Stimulated activated CD4-positive, alpha-beta T cell treated with anti-CD3 and anti-CD28 coated beads, Interleukin-4, amount 100 ng/mL, for 1 hour (primary cell): ENCODE measurements around the gene PIP5K1C.

Source experiments
- DNase-seq: peaks from one replicate; pipeline ENCODE4 v3.0.0-alpha.2; 2020

PIP5K1C gene

DNA sequence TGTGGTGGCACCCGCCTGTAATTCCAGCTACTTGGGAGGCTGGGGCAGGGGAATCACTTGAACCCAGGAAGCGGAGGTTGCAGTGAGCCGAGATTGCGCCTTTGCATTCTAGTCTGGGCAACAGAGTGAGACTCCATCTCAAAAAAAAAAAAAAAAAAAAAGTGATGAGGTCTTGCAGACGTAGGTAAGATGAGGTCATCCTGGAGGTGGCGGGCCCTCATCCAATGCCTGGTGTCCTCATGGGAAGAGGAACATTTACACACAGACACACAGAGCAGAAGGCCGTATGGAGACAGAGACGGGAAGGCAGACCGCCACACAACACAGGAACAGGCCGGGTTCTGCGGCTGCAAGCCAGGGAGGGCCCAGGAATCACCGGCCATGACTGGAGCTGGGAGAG lies 78.0 kb downstream of the PIP5K1C start:
- no peak for DNase-seq

DNA sequence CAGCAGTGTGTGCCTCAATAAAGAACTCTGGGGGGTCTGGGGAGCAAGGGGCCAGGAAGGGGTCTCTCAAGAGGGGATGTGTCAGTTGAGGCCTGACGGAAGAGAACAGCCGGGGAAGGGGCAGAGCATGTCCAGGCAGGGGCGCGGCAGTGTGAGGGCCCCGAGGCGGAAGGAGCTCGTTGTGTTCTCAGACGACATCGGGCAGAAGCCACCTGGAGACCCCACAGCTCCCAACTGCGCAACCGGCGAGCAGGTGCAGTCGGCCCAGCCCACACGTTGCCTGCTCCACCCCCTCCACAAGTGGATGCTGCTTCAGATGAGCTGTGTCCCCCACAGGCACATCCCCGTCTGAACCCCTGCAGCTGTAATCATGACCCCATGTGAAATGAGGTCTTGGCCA lies 78.6 kb downstream of the PIP5K1C start:
- no peak for DNase-seq

DNA sequence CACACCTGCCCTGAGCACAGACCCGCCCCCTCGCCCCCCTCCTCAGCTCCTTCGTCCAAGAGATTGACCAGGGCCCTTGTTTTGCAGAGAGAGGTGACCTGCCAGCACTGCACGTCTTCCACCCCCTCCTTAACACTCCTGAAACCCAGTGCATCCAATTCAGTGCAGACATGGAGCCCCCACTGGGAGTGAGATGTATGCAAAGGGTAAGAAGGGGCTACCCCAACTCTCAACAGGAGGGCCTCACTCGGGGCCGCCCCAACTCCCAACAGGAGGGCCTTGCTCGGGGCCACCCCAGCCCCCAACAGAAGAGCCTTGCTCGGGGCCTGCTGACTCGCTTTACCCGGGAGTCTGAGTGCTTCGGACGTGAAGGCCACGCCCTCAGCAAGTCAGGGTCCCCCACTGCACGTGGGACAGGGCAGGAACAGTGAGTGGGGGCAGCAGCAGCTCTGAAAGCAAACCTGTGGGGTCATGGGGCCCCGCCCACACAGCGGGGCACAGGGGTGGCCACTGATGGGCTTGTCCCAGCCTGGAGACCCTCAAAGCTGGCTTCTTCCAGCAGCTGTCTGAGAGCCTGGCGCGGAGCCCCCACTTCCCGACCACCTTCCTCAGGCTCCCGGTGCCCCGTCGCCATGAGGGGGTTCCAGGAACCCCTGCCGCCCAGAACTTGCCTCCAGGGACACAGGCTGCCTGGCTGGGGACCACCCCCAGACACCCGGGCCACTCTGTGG lies 79.3 kb downstream of the PIP5K1C start:
- no peak for DNase-seq

DNA sequence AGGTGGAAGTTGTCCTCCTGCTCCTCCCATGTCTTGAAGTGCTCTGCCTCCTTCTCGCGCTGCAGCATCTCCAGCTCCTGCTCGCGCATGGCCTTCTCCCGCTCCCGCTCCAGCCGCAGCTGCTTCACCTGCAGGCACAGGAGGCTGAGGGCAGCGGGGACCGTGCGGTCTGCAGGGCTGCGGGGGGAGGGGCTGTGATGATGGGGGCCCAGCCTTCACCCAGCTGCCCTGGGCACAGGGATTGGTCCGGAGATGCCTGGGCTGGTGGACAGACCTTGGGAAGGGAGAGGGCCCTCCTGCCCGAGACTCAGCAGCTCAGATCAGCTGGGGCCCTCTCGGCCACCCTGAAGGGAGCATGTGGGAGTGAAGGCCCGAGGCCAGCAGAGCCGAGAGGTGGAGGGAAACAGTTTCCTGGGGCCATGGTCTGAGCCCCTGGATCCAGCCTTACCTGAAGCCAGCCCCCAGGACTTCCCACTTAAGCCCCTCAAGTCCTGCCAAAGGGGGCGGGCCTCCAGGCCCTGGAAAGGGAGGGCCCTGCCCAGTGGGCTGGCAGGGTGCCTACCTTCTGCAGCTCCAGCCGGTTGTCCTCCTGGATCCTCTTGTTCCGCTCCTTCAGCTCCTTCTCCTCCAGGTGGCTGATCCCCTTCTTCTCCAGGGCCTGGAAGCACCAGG lies 80.0 kb downstream of the PIP5K1C start:
- DNase-seq, result no peak

DNA sequence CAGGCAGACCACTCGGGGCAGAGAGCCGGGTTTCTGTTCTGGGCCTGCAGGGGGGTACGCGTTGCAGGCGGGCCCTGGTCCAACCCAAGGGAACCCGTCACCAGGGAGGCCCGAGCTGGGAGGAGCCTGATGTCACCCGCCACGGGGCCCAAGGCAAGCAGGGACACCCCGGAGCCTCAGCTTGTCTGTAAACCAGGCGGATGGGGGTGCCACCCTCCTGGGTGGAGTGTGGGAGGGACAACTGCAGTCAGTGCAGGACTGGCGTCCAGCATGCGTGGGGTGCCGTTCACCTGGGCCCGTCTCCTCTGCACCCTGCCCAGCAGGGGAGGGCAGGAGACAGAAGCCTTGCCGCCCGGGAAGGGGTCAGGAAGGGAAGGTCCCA lies 80.6 kb downstream of the PIP5K1C start:
- DNase-seq, result no peak

DNA sequence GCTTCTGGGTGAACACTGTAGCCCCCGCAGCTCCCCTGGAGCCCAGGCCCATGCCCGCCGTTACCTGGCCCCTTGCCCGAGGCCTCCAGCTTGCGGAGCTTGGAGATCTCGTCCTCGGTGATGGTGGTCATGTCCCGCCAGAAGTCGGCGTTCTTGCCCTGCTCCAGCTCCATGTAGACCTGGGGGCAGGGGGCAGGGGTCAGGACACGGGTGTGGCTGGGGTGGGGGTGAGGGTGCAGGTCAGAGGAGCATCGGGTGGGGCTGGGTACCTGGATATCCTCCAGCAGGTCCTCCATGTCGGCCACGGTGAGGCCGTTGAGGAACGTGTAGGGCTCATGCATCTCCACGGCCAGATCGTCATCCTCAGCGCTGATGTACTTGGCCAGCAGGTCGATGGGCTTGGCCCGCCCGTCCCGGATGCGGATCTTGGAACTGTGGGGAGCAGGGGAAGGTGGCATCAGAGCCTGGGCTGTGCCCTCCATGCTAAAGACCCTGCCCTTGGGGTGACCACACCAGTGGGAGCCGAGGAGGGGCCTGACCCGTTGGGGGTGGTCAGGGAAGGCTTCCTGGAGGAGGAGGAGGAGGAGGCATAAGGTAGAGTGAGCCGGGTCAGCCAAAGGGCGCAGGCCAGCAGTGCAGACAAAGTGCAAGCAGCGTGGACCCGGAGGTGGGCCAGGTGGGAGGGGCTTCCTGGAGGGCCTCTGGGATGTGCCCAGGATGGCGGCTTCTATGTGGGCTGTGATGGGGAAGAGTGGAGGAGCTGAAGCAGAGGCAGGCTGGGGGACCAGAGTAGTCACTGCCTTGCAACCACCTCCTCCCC lies 81.2 kb downstream of the PIP5K1C start:
- DNase-seq, result no peak

DNA sequence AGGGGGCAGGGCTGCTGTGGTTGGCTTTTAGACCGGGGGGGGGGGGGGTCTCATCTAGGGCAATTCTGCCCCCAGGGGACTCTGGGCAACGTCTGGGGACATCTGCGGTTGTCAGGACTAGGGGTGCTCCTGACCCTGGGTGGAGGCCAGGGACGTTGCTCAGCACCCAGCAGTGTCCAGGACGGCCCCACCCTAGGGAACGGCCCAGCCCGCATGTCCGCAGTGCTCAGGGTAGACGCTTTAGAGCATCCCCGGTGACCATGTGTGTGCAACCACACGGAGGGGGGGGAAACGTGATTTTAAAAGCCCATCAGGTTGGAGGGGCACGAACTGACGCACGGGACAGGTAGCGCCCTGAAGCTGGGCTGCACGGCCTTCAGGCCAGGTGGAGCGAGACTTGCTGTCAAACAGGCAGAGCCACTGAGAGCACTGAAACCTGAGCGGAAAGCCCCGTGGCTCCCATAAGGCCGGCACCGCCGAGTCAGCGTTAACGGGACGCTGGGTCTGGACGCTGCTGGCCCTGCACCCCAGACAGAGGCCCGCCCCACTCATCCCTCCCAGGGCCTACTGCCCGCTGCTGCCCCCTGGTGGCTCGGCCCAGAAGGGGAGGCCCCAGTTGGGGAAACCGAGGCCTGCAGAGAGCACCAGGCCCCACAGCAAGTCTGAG lies 82.0 kb downstream of the PIP5K1C start:
- DNase-seq, result peak; percentile 61

DNA sequence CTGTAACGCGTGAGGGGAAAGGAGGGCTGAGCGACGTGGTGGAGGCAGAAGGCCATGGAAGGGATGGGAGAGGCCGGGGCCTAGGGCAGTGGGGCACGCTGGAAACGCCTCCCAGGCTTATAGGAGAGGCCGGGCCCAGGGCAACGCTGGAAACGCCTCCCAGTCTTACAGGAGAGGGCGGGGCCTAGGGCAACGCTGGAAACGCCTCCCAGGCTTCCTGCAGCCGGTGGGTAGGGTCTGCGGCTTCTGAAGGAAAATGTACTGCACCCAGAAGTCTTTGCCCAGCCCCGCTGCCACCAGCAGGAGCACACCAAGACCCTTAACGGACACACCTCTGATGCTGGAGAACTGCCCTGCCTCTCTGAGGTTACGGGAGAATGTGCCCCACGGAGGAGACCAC lies 82.8 kb downstream of the PIP5K1C start:
- no peak for DNase-seq

DNA sequence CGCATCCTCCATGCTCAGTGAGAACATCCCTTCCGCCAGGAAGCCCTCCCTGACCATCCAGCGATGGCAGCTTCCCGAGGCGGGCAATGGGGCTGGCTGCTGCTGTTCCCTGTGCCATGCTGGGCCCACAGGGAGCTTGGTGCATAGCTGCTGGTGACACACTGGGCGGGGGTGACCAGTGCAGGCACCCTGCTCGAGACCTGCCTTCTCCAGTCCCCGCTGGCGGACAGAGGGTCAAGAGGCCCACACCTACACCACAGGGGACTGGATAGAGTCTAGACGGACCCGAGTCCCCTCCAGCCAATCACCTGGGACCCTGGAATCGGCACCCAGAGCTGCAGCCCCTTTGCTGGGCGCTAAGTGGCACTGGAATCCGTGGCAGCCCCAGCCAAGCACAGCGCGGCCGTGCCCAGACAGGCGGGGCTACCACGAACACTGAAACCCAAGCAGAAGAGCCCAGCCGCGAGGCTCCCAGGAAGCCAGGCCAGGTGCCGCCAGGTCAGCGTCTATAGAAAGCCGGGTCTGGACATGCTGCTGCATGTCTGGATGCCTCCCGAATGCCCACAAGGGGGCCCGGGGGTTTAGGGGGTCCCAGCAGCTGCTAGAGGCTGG lies 84.6 kb downstream of the PIP5K1C start:
- DNase-seq, result no peak

DNA sequence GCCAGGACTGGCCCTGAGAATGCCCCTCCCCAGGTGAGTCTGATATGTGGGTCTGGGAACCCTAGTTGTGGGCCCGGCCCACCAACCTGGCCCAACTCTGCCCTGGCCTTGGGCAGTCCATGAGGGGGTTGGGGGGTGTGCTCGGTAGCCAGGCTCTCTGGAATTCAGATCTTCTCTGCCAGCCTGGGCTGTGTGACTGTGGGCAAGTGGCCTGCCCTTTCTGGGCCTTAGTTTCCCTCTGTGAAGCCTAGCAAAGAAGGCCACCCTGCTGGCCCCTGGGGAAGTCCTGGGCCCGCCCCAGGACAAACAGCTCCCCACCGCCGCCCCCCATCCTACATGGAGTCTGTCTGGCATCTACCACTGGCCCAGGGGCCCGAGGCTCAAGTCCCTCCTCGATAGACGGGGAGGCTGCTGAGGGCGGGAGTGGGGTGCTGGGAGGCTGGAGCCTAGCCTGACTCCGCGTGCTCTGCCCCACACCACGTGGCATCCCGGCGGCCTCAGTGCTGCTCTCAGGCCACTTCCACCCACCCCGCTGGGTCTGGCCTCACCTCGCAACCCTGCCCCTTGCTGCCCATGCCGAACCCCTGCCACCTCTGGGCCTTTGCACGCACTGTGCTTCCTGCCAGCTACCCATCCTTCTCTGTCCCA lies 85.3 kb downstream of the PIP5K1C start:
- no peak for DNase-seq

DNA sequence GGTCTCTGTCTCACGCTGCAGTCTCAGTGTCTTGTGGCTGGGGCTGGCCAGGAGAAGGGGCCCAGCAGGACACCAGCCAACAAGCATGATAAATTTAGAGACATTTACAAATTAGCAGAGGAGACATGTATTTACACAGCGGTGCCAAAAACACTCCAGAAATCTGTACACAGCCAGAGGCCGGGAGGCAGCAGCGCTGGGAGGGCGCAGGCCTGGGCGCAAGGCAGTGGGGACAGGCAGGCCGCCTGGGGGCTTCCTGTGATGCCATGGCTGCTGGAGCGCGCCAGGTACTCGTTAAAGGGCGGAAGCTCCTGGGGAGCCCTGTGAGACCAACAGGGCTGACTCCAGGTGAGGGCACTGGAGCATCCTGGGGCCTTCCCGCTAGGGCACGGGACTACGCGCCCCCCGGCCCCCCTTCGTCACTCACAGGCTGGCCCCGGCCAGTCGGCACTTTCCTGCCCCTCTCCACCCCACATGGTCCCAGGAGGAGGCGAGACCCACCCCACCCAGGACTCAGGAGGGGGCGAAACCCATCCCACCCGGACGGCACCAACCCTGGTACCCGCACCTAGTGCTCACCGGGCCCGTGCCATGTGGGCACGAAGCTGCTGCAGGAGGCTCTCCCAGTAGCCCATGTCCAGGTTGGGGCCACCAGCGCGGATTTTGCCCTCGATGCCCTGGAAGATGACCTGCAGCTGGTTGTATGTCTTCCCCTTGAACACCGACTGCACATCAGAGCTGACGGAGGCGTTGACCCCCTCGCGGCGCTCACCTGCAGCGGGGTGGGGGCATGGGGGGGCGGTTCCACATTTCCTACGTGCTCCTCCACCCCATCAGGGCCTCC lies 86.2 kb downstream of the PIP5K1C start:
- DNase-seq, result no peak

DNA sequence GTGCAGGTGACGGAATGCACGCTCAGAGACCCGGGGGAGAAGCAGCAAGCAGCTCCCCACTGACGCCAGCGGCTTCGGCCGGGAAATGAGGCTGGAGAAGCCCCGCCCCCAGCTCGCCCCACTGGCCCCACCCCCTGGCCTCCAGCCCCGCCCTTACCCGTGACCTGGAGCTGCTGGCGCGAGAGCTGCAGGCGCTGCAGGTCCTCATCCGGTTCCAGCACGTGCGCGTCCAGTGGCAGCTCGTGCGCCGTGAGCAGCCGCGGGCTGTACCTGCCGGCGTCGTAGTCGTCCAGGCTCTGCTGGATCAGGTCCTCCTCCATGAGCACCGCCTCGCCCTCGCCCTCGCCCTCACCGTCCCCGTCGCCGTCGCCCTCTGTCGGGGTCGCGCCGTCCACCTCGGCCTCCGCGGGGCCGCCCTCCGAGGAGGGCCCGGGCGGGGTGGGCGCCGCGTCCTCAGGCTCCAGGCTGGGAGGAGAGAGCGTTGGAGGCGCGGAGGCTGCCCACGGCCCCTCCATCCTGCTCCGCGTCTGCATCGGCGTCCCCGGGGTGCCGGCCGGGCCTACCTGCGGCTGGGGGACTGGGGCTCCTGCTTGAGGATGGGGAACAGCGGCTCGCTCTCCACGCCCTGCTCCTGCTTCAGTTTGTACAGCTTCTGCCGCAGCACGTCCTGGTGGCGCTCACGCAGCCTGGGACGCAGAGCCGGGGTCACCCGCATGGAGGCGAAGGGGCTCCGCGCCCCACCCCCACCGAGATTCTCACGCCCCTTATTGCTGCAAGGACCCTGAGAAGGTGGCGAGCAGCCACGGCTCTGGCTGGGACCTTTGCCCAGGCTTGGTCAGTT lies 87.1 kb downstream of the PIP5K1C start:
- no peak for DNase-seq

DNA sequence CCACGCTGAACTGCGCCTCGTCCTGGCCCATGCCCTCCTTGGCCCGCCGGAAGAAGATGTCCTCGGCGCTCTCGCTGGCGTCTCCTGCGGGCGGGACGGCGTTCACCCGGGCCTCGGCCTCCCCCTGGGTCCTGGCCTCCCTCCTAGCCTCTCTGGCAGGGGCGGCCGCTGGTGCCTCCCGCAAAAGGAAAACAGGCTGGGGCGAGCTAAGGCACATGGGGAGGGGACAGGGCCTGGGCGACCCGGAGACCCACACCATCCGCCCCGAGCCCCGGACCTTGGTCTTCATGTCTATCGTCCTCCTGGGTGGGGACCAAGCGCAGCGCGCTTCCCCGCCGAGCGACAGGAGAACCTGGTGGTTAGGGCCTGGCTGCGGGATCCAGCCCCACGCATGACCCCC lies 87.9 kb downstream of the PIP5K1C start:
- no peak for DNase-seq

DNA sequence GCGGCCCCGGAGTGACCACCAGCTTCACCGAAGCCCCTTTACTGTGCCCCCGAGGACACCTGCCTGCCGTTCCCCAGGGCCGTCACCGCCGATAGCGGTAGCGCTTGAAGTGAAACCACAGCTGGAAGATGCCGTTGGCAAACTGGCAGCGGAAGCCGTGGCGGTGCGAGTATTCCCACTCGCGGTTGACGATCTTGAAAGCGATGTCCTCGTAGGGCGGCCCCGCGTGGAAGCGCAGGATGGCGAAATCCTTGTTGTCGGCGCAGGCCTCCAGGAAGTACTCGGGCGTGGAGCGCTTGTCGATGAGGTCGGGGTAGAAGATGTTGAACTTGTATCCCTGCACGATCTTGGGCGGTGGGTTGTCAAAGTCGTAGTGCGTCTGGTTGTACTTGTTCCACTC lies 88.4 kb downstream of the PIP5K1C start:
- DNase-seq, result no peak

DNA sequence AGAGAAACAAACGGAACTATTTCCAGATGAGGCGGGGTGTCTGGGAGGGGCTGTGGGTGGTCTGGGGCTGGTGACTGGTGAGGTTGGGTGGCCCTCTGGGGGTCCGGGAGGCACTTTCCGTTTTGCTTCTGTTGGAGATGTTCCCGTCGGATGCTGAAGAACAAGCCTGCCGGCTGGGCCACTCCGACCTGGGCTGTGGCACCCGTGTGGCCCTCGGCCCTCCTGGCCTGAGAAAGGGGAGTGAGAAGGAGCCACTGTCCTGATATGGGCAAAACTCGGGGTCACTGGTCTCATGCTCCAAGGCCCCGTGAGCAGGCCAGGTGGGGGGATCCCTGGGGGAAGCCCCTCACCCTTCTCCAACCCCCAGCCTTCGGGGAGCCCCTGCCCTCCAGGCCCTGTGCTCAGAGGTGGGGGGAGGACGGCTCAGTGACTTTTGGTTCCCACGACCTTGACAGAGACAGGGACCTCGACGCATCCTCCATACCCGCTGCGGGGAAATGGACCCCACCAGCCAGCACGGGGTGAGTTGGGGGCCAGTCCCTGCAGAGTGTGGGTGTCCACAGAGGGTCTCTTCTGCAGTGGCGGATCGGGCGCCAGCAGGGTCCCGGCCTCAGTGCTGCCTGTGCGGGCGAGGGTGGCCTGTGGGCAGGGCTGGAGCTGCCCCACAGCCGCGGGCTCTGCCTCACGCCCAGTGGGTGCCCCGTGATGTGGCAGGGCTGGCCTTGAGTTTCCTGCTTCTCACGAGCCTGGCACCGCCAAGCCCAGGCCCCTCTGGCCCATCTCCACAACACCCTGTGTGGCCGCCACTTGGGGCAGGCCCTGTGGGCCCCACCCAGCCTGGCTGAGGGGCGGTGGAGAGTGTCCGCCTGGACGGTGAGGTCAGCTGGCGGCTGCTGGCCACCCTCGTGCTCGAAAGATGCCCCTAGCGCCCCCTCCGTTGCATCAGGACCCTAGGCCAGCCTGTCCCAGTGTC lies 89.2 kb downstream of the PIP5K1C start:
- DNase-seq, result no peak

DNA sequence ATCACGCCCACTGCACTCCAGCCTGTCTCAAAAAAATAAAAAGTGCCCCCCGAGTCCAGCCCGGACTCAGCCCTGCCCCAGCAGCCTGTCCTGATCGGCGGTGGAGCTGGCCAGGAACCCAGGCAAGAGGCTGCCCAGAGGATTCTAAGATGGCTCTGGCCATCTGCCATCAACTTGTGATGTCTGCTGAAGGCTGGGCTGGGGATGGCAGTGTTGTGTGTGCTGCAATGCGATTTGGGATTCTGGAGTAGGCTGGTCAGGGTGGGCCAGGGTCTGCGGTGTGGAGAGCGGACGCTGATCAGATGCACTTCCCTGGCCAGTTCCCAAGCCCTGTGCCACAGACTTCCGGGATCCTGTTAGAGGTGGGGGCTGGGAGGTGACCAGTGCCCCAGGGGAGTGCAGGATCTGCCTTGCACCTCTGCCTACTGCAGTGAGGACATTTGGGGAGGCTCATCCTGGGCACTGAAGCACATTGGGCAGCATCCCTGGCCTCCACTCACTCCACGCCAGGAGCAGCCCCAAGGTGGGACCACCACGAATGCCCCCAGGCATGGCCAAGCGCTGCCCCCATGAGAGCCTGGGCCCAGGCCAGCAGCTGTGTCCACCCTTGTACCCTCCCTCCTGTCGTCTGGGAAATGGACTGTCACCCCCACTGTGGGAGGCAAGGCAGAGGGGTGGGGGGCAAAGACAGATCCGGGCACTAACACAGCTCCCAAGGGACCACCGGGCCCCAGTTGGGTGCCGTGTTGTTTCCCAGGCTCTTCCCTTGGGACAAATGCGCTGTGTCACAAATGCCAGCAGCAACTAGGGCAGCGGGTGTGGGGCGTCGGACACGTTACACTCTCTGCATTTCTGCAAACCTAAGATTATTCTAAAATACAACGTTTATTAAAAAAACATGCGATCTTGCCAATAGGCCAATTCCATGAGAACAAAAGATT lies 90.2 kb downstream of the PIP5K1C start:
- DNase-seq, result no peak

DNA sequence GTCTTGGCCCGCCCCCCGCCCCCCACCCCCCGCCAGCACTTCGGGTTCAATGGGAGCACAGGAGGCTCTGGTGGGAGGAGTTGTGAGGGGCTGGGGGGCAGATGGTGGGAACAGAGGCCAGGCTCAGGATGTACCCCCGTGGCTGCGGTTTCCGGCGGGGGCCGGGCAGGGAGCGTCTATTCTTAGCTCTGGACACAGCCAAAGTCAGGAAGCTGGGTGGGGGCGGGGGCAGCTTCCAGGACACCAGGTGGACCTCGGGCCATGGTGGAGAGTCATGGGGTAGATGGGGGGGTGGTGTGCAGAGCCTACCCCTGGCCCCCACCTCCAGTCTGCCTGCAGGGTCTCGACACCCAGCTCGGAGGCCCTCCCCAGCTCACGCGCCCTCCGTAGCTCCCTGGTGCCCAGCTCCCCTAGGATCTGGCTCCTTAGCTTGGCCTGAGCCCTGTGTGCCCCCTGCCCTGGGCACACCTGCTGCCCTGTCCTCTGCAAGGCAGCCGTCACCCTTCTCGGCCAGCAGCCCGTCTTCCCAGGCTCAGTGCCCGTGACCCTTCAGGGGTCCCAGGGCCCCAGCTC lies 91.4 kb downstream of the PIP5K1C start:
- no peak for DNase-seq
